Lower leg skin (tissue), 4 donors: ENCODE measurements around the gene PTPRQ. TPM values are rescaled to one million over a fixed set of nuclear protein-coding genes. Genes with fewer than 3 reads are reported as not detected.

Experiments
- DNase-seq, 2 donors: peaks; one replicate each; pipeline ENCODE4 v3.0.0-alpha.2; 2019; ENCODE audit warnings: low spot score in 2 of 2
- H3K4me3 ChIP-seq: fragments of 200-600 bp; sonication (generic); 2 replicates; pipeline ENCODE4 v1.5.1; 2017; ENCODE audit warnings: mild to moderate bottlenecking, low read depth; ENCODE audit not compliant: poor library complexity, severe bottlenecking
- POLR2A ChIP-seq, 2 donors: fragments of 450-650 bp; IDR thresholded peaks; one replicate each; pipeline ENCODE4 v1.6.1; 2016 to 2017; ENCODE audit warnings: antibody characterized with exemption in 2 of 2, mild to moderate bottlenecking in 1 of 2, moderate library complexity in 1 of 2
- WGBS, 2 donors: methylation state at CpG; one replicate each; pipeline ENCODE4 v1.1.5; 2018; 5-methylcytosine and 5-hydroxymethylcytosine counted together
- intact Hi-C: fragments of 100-400 bp; cut with DNase I; formaldehyde crosslinking; loops from one replicate; pipeline ENCODE4 v1.15.0; 2023; ENCODE audit warnings: low total_unique reads
- total RNA-seq, 4 donors: library from RNA; depleted of rRNA; stranded (reverse); fragments of >200 nt; gene quantifications; one replicate each; pipeline ENCODE4 v1.1.0, GENCODE V29; 2016
- TF ChIP-seq, protein P1 (sequence below), 3 donors: fragments of 450-650 bp; IDR thresholded peaks; one replicate each; pipeline ENCODE4 v1.5.1; 2016; ENCODE audit warnings: antibody characterized with exemption in 3 of 3, mild to moderate bottlenecking in 3 of 3, moderate library complexity in 2 of 3

Gene PTPRQ
- total RNA-seq, 4 donors from 2014 or later: 0.03 to 0.47 (median 0.08) TPM; not detected in 1

DNA sequence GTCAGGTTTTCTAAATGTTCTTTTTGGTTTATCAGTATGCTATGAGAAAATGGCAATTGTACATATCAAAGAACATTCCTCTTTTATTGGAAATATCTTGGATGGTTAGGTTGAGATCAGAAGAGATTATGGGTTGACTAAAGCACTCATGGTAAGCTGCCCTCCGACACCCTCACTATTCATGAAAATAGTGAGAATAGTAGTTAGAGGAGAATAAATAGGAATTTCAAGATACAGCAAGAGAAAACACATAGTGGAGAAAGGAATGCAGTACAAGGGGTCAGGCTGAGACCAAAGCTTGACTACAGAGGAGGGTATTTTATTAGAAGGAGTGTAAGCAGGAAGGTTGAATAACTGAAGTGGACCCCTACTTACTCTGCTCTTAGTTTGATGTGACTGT lies 112.5 kb downstream of the PTPRQ start:
- WGBS, 2 donors: 95 to 97% methylated on average over 1 of the region's 1 CpG
- TF ChIP-seq POLR2A (IDR thresholded peaks at IDR 0.05): no peak
- TF ChIP-seq, protein P1, sequence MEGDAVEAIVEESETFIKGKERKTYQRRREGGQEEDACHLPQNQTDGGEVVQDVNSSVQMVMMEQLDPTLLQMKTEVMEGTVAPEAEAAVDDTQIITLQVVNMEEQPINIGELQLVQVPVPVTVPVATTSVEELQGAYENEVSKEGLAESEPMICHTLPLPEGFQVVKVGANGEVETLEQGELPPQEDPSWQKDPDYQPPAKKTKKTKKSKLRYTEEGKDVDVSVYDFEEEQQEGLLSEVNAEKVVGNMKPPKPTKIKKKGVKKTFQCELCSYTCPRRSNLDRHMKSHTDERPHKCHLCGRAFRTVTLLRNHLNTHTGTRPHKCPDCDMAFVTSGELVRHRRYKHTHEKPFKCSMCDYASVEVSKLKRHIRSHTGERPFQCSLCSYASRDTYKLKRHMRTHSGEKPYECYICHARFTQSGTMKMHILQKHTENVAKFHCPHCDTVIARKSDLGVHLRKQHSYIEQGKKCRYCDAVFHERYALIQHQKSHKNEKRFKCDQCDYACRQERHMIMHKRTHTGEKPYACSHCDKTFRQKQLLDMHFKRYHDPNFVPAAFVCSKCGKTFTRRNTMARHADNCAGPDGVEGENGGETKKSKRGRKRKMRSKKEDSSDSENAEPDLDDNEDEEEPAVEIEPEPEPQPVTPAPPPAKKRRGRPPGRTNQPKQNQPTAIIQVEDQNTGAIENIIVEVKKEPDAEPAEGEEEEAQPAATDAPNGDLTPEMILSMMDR (IDR thresholded peaks at IDR 0.05): no peak
- no peak overlapping the region for H3K4me3 ChIP-seq
- intact Hi-C loops: no loop called here
- no peak for DNase-seq

DNA sequence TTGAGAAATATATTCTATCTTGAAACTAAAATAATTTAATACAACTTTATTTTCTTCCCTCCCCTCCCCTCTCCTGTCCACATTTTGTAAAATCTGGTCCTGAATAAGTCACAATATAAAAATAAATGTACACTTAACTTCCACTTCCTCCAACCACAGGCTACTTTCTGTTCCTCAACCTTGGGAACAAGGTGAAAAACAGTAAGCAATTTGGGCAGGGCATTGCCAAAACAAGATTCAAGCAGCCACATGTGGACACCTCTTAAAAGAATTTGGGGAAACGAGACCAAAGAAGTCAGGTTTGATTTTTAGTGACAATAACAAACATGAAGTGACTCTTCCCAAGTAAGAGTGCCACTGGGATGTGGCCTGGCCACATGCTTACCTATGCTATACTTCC lies 115.7 kb downstream of the PTPRQ start:
- no peak overlapping the region for H3K4me3 ChIP-seq
- intact Hi-C loops: no loop called here
- WGBS, 2 donors: 56 to 72% methylated on average over 1 of the region's 1 CpG
- TF ChIP-seq POLR2A (IDR thresholded peaks at IDR 0.05): no peak
- TF ChIP-seq, protein P1 (IDR thresholded peaks at IDR 0.05): no peak
- no peak for DNase-seq

DNA sequence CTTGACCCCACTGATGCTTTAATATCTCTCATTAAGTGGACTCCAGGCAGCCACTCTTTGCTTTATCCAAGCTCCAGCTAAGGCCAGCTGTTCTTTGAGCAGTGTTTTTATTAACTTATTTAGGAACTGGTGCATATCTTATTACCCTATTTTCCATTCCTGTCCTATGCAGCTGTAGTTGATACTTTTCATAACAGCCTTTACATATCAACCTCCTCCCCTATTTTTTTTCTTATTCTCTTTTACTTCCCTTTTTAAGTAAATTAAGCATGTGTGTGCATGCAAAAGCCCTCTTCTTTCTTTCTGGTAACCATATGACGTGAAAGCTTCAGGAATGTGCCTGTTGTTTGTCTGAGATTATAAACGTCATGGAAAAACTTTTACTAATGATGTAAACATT lies 121.2 kb downstream of the PTPRQ start:
- intact Hi-C loops: no loop called here
- DNase-seq: no peak
- TF ChIP-seq POLR2A (IDR thresholded peaks at IDR 0.05): no peak
- TF ChIP-seq, protein P1 (IDR thresholded peaks at IDR 0.05): no peak
- 16 to 23% methylated on average over 2 of the region's 2 CpGs for WGBS, 2 donors
- no peak overlapping the region for H3K4me3 ChIP-seq

DNA sequence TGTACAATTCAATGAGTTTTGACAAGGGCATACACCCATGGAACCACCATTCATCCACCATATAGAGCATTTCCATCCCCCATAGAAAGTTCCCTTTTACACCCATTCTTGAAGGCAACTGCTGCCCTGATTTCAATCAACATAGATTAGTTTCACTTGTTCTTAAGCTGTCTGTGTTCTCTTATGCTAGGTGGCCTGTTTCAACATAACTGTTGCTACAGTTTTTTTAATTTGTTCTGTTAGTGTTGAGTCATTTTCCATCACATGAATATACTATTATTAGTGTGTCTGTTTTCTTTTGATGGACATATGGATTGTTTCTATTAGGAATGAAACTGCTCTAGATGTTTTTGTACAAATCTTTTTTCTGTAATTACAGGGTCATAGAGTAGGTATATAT lies 123.4 kb downstream of the PTPRQ start:
- TF ChIP-seq, protein P1 (IDR thresholded peaks at IDR 0.05): no peak
- no peak for TF ChIP-seq POLR2A (IDR thresholded peaks at IDR 0.05)
- no peak for DNase-seq
- H3K4me3 ChIP-seq: no peak overlapping the region
- intact Hi-C loops: no loop called here

DNA sequence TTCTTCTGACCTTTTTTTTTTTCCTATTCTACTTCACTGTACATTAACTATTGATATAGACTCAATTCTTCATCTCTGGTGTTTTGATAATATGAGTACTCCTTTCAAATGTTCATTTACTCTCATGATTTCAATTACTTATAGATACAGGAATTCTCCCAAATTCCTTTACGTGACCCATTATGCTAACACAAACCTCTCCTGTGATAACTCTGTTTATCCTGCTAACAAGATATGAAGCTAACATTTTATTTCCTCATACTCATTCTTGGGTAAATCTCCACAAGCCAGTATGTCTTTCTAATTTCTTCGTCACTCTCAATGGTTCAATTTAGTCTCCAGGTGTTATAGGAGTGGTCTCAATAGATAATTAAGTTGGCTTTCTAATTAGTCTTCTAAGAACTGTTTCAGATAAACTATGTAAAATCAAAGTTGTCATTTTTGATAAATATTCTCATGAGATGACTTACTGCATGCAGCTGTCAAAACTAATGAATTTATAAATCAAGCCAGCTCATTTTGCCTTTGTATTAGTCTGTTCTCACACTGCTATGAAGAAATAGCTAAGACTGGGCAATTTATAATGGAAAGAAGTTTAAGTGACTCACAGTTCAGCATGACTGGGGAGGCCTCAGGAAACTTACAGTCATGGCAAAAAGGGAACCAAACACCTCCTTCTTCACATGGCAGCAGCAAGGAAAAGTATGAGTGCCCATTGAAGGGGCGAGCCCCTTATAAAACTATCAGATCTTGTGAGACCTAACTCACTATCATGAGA lies 132.8 kb downstream of the PTPRQ start:
- TF ChIP-seq, protein P1 (IDR thresholded peaks at IDR 0.05): no peak
- TF ChIP-seq POLR2A (IDR thresholded peaks at IDR 0.05): no peak
- DNase-seq: no peak
- no peak overlapping the region for H3K4me3 ChIP-seq
- intact Hi-C loops: no loop called here
- WGBS, 2 donors: 85% methylated on average over 3 of the region's 3 CpGs

DNA sequence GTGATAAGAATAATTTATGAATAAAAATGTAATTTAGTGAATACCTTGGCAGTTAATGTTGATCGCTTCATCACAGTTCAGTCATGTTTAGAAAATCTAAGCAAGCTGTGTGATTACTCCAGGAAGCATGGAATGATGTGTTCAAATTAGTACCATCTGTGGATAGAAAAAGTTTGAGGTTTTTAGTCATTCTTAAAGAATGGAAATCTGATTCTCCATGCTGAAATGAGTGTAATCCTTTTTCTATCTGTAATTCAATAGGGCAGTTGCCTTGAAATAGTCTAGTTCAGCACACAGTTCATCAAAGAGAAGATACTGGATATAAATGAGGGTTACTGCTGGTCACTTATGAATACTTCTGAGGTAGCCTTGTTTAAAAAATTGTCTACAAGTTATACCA lies 136.2 kb downstream of the PTPRQ start:
- 60 to 67% methylated on average over 1 of the region's 1 CpG for WGBS, 2 donors
- intact Hi-C loops: no loop called here
- DNase-seq: no peak
- no peak overlapping the region for H3K4me3 ChIP-seq
- TF ChIP-seq, protein P1 (IDR thresholded peaks at IDR 0.05): no peak
- TF ChIP-seq POLR2A (IDR thresholded peaks at IDR 0.05): no peak
